ENCODE measurements around the gene CEP57L1. TPM values are rescaled to one million over a fixed set of nuclear protein-coding genes. Genes with fewer than 3 reads are reported as not detected.
A peak's percentile ranks its signal among the peaks of the same experiment; 100 is the strongest.

Gene CEP57L1
- total RNA-seq, 1 donor from 2014 or later: 9.7 TPM

GRCh38 chr6:109093732-109094415 is 1.4 kb upstream of the CEP57L1 start:
- peak overlapping the region; percentile 77 for H3K4me3 ChIP-seq
- no peaks in the 10 kb centered on the region for H3K27me3 ChIP-seq
- H3K4me1 ChIP-seq: peaks cover 23% of the 10 kb centered on the region
- DNase-seq (no peak), ATAC-seq (no peak)
- TF ChIP-seq CTCF (IDR thresholded peaks at IDR 0.05): no peak
- H3K27ac ChIP-seq: peak overlapping the region; percentile 97
- no peaks in the 10 kb centered on the region for H3K9me3 ChIP-seq
- intact Hi-C loops (cut with DNase I): no loop called here
- H3K36me3 ChIP-seq: no peaks in the 10 kb centered on the region

GRCh38 chr6:109094416-109095035 is 781 bp upstream of the CEP57L1 start, which contains the start of gene SESN1:
Gene SESN1 (minus strand): TSS chr6:109094846. CDS start chr6:109094073, 773 bp downstream.
- no peaks in the 10 kb centered on the region for H3K9me3 ChIP-seq
- H3K4me1 ChIP-seq: peaks cover 23% of the 10 kb centered on the region
- no peaks in the 10 kb centered on the region for H3K36me3 ChIP-seq
- peak; percentile 97 for DNase-seq
- H3K4me3 ChIP-seq: peak within 1 kb of the TSS; percentile 77
- peak; percentile 95 for ATAC-seq
- peak within 1 kb of the TSS; percentile 97 for H3K27ac ChIP-seq
- no peaks in the 10 kb centered on the region for H3K27me3 ChIP-seq
- TF ChIP-seq CTCF (IDR thresholded peaks at IDR 0.05): no peak
- intact Hi-C loops (cut with DNase I): no loop called here

- ATAC-seq (no peak), DNase-seq (no peak)
- intact Hi-C loops (cut with DNase I): no loop called here
- peak overlapping the region; percentile 77 for H3K4me3 ChIP-seq
- no peaks in the 10 kb centered on the region for H3K36me3 ChIP-seq
- H3K9me3 ChIP-seq: no peaks in the 10 kb centered on the region
- peak overlapping the region; percentile 97 for H3K27ac ChIP-seq
- H3K27me3 ChIP-seq: no peaks in the 10 kb centered on the region
- peaks cover 23% of the 10 kb centered on the region for H3K4me1 ChIP-seq
- no peak for TF ChIP-seq CTCF (IDR thresholded peaks at IDR 0.05)
These were observed 453 bp downstream of the CEP57L1 start for GRCh38 chr6:109095835-109096084.

- no peaks in the 10 kb centered on the region for H3K27me3 ChIP-seq
- peak overlapping the region; percentile 97 for H3K27ac ChIP-seq
- no peaks in the 10 kb centered on the region for H3K9me3 ChIP-seq
- peak overlapping the region; percentile 77 for H3K4me3 ChIP-seq
- no peak for DNase-seq
- intact Hi-C loops (cut with DNase I): no loop called here
- H3K36me3 ChIP-seq: no peaks in the 10 kb centered on the region
- peaks cover 19% of the 10 kb centered on the region for H3K4me1 ChIP-seq
- ATAC-seq: no peak
- no peak for TF ChIP-seq CTCF (IDR thresholded peaks at IDR 0.05)
These were observed 901 bp downstream of the CEP57L1 start for GRCh38 chr6:109096208-109096607.

GRCh38 chr6:109097661-109098060 is 2.4 kb downstream of the CEP57L1 start:
- intact Hi-C loops (cut with DNase I): no loop called here
- Histone ChIP-seq H3K4me3 (no peak overlapping the region), H3K36me3 (no peaks in the 10 kb centered on the region), H3K4me1 (peaks cover 10% of the 10 kb centered on the region), H3K9me3 (no peaks in the 10 kb centered on the region), H3K27ac (no peak overlapping the region), H3K27me3 (no peaks in the 10 kb centered on the region)
- ATAC-seq: no peak
- TF ChIP-seq CTCF (IDR thresholded peaks at IDR 0.05): no peak
- no peak for DNase-seq
